IPS DF 19.7 (cell line): ENCODE results near the gene HIP1R.

Experiments
- DNase-seq: peaks from one replicate; pipeline ENCODE4 v3.0.0-alpha.2; 2013; ENCODE audit warnings: low read depth, low spot score

HIP1R gene

DNA sequence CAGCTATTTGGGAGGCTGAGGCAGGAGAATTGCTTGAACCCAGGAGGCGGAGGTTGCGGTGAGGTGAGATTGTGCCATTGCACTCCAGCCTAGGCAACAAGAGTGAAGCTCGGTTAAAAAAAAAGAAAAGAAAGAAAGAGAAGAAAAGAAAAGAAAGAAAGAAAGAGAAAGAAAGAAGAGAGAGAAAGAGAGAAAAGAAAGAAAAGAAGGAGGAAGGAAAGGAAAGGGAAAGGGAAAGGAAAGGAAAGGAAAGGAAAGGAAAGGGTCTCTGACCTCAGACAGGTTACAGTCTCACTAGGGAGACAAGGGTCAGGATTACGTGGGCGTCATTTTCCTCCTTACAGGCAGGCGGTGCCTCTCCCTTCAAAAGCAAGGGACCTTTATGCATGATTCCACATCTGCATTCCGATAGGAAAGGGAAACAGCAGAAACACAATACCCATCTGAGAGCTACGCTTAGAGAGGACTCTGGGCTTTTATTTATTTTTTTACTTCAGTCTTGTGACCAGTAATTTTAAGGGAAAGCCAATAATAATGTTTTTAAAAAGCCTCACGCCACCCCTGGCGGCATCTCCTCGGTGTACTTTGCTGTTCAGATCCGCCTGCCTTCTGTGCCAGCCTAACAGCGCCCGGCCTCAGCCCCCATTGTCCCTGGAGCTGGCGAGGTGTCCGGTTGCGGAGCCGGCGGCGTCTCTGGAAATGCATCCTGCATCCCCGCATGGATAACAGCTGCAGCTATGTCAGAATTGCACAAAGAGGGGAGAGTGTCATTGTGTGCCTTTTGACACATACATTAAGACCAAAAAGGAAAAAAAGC lies 945 bp upstream of the HIP1R start:
- peak; percentile 25 for DNase-seq

DNA sequence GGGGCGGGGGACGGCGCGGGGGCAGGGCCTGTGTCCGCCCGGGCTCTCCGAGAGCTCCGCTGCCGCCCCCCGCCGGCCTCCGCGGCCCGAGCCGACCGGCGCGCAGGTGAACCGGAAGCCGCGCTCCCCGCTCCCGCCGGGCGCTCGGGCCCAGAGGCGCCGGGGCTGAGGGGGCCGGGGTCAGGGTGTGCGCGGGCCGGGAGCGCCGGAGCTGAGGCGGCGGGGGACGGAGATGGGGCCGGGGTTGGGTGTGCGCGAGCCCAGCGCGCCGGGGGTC lies 431 bp downstream of the HIP1R start:
- no peak for DNase-seq

DNA sequence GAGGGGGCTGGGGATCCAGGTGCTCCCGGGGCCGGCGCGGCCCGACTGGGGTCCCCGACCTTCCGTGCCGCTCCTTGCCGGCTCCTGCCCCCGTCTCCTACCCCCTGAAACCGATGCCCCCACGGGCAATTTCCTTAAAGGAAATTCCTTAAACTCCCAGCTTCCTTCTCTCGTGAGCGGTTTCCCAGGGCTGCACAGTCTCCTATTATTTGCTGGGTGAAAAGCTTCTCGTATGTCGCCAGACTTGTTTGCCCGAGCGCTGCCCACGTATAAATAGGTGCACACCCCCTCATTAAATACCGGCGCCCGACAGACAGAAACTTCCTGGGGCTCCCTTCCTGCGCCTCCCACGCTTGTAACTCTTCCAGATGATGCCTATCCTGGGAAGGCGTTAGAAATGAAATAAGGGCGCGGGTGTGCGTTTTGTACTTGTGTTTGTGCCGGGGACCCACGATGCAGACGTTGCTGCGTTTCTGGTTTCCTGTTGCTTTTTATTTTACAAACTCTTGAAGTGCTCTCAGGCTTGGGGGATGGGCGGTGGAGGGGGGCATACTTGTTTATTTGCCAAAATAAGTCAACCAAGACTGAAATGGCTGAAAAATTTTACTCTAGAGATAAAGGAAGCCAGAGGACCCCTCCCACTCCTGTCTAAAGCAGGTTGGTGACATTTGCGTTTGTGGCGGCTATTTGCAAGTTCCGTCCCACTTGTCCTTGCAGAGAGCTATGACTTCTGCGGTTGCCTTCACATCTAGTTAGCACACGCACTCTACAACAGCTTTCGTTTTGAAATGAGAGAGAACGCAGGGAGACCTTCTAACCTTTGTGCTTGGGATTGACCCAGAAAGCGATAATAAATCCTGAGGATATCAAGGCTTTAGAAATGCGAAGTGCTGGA lies 1.0 kb downstream of the HIP1R start:
- no peak for DNase-seq

DNA sequence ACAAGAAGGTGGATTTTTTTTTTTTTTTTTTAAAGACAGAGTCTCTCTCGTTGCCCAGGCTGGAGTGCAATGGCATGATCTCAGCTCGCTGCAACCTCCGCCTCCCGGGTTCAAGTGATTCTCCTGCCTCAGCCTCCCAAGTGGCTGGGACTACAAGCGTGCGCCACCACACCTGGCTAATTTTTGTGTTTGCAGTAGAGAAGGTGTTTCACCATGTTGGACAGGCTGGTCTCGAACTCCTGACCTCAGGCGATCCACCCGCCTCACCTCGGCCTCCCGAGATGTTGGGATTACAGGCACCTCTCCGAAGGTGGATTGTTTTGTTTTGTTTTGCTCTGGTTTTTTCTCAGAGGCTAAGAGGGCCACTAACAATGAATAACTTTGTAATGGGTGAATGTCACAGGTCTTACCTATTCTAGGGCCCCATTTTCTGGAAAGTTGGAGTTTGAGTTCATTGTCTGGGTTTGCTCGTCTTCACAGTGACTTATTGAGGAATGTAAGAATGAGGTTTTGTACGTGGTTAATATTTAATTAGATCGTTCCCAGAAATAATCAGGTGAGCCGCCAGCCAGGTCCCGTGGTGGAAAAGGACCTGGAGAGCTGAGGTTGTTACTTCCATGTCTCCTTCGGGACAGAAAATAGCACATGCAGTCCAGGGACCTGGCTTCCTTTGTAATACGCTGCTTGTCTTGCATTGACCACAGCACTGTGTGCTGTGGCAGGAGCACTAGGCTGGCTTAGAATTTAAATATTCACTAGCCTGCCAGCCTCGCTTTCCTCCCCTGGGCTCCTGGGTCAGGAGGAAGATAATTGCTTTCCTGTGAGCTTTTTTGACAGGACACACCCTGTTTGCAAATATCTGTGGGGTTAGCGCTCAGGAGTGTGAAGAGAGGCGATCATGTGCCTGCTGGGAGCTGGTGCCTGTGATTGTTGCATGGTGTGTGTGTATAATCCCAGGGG lies 2.3 kb downstream of the HIP1R start:
- no peak for DNase-seq

DNA sequence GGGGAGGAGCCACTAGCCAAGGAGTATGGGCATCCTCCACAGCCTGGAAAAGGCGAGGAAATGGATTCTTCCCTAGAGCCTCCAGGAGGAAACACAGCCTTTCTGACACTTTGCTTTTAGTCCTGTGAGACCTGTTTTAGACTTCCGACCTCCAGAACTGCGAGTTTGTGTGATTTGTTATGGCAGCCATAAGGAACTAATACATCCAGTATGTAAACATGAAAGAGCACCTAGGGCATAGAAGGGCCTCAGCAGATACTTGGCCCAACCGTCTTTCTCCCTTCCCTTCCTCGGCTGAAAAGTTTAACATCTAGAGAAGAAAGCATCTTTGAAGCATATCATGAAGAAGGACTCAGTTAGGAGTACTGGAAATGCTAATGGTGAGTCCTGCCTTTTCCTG lies 3.6 kb downstream of the HIP1R start:
- no peak for DNase-seq

DNA sequence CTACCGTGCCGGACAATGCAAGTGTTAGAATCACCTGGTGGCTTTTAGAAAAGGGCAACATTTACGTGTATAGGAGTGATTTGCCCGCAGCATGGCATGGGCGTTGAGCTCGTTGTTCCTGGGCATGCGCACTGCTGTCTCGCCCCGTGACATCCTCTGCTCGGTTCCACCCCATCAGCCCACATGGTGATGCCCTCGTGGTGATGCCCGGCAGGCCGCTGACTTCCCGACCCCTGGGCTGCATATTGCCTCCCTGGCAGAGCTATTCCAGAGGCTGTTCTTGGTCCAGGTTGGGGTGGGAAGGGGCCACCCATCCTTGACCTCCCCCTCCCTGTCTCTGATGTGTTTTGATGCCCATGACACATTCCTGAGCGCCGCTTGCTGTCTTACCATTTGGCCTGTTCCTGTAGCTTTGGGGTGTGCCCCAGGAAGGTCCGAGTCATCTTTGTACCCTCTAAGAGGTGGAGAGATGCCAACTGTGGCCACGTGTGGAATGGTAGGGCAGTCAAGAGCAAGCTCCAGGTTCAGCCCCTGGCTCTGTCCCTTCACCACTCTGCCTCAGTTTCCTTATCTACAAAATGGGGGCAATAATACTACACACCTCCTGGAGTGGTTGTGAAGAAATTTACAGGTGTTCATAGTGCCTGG lies 4.8 kb downstream of the HIP1R start:
- no peak for DNase-seq

DNA sequence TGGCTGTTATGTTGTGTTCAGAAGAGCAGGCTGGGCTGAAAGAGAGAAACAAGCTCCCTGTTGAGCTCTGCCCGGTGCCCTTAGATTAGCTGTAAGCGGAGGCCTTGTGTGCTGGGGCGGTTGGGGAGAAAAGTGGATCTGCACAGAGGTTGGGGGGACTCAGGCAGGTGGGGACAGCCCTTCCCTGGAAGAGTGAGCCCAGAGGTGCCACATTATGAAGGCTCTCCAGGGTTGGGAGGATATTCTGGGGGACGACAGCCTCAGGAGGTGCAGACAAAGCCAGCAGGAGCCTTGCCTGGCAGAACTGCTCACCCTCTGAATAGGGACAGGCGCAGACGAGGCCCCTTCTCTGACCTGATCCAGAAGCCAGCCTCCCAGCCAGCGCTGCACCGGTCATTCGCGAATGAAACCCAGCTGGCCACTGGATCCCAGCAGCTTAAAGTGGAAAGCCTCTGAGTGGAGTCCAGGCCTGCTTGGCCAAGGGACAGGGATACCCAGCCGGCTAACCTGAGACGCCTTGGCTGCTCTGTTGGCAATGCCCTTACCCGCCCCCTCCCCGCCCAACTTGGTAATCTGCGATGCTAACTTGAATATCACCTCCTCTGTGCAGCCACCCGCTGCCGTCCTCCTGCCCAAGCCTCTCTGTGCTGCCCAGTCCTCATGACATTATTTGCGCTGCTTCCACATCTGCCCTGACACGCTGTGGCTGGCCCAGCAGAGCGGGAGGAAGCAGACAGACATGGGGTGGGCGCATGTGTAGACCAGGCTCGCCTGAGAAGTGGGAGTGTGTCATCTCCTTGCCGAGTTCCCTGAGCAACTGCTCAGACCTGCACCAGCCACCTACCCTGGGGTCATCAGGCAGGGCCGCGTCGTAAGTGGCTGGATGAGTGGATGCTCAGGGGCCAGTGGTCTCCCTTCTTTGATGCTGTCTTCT lies 5.6 kb downstream of the HIP1R start:
- no peak for DNase-seq

DNA sequence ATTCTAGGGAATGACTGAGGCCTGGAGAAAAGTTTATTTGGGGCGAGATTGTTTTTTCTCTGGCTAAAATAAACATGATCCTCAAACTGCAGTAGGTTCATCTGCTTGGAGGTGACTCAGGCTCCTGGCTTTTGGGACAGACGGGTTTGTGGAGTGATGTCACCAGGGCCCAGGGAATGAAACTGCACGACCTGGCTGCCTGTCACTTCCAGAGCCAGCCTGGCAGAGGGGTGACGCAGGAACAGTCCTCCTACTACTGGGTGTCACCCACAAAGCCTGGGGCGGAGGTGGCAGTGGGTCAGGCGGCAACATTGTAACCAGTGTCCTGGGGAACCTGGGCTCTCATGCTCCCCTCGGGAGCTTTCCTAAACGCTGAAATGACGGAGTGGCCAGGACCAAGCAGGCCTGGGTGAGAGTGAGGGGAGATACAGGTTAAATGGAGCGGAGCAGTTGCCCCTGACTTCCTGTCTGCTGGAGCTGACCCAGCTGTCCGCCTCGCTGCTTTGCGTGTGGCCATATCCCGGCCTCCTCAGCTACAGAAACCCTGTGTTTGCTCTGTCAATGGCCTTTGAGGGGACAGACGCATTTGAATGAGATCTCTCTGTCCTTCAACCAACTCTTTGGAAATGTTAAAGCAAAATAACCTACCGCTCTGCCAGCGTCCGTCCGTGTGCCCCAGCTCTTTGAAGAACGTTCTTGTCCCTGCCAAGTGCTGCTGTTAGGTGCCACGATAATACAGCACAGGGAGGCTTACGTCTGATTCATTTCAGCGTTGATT lies 6.5 kb downstream of the HIP1R start:
- no peak for DNase-seq

DNA sequence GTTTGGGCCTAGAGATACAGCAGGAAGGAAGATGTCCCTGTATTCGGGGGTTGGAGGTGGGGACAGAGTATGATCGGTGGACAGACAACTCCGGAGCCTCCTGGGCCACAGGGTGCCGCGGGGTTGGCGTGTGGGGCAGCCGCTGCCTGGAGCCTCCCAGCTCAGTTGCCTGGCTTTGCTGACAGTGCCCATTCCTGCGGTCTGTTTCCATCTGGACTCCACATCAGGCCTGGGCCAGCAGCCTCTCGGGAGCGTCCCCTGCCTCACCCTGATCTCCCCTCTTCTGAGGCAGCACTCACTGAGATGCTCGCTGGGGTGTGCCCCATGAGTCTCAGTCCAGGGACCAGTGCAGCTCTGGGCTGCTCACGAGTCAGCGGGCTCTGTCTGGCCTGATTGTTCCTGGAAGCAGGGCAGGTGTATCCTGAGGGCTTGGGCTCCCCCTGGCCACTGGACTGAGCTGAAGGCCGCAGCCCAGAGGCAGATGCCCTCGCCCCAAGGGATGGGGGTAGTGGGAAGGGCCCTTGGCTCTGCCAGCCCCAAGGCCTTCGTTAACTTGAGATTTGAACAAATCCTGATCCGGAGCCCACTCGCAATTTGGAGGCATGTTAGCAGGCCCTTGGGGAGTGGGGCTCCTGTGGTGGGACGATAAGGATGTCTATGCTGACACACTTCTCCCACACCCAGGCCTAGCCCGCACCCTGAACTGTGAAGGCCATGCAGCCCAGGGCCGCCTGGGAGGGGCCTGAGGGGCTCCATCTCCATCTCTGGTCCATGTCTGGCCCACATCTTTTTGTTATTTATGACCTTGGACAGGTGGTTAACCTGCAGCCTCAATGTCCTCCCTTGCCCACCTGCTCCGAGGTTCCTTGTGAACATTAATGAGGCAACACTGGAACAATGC lies 7.5 kb downstream of the HIP1R start:
- no peak for DNase-seq

DNA sequence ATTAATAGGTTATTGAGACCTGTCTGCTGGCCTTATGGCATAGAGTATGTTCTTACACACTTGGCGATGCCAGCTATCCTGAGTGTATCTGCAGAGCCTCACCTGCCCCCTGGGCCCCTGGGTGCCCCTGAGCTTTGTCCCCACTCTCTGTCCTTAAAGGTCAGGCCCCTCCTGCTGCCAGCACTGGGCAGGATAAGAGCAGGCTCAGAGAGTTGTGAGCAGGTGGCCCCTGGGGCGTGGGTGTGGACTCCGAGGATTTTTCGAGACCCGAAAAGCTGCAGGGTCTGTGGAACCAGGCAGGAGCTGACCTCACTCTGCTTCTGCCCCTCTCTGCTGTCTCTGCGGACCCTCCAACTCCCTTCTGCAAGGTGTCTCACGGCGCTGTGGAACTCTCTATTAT lies 8.2 kb downstream of the HIP1R start:
- DNase-seq, result no peak

DNA sequence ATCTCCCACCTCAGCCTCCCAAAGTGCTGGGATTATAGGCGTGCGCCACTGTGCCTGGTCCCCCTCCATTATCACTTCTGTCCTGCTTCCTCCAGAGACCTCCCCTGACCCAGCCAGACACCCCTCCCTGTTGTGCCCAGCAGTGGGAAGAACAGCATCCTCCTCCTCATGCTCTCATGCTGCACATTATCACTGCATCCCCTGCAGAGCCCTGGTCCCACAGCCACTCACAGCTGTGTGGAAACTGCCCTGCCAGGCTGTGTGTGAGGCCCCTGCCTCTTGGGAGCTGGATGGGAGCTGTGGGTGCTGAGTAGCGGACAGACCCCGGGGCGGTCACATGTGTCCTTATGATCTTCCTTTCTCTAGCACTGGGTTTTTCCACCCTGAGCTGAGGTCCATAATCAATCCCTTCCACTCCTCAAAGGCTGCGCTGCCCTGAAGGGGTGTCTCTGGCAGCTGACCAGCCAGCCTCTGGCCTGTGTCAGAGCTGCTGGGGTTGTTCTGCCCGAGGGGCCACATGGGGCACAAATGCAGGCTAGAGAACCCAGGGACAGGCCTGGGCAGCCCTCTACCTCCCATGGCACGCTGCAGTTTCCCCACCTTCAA lies 9.2 kb downstream of the HIP1R start:
- no peak for DNase-seq

DNA sequence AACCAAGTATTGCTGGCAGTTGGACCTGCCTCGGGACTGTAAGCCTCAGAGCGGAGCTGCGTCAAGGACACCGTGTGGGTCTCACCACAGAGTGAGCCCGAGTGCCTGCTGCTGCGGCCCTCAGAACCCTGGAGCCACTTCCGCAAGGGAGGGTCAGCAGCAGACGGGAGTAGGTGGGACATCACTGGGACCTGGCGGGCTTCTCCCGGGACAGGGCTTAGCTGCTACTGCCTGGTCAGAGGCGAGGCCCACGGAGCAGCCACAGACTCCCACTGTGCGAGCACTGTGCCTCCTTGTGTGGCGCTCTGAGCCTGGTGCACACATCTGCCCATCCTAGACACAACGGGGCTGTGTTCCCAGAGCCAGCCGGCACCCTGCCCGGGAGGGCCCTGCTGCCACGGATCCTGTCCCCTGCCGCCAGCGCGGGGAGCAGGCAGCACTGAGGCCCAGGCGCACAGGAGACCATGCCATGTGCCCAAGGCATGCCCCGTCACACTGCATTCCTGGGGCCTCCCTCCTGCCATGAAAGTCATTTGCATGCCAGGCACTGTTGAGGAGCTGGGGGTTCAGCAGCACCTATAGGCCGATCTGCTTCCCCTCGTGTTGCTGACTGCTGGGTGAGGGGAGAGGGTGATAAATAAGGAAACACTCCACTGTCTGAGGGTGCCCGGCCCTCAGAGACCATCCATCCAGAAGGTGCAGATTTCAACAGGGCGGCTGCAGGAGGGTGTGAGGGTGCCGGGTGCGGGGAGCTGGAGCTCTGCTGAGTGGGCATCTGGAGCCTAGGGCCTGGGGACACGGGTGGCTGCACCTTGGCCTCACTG lies 10.0 kb downstream of the HIP1R start:
- no peak for DNase-seq

DNA sequence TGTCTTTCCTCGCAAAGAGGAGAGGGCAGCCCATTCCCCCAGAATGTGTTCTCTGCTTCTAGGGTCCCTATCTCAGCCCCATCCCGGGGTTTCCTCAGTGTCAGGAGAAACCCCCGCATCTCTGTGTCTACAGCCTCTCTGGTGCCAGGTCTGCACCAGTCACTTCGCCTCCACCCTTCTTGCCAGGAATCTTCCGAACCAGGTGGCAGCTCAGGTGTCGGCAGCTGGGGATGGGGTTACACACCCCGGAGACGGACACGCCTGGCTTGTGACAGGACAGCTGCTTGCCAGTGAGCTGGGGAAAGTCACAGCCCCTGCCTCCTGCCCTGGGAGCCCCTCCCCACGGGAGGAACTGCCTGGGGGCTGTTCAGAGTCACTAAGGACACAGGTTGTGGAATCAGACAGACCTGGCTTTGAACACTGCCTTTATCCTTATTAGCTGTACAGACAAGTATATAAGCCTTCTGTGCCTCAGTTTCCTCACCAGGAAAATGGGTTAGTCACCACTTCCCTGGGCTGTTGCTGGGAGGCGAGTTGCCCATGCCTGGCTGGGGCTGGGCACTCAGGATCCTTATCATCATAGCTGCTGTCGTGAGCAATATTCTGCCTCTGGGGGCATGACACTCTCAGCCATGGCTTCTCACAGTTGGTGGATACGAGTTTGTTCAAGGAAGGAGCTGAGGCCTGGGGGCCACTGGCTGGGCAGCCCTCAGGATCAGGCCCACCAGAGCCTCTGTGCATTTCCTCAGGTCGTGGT lies 10.8 kb downstream of the HIP1R start:
- no peak for DNase-seq

DNA sequence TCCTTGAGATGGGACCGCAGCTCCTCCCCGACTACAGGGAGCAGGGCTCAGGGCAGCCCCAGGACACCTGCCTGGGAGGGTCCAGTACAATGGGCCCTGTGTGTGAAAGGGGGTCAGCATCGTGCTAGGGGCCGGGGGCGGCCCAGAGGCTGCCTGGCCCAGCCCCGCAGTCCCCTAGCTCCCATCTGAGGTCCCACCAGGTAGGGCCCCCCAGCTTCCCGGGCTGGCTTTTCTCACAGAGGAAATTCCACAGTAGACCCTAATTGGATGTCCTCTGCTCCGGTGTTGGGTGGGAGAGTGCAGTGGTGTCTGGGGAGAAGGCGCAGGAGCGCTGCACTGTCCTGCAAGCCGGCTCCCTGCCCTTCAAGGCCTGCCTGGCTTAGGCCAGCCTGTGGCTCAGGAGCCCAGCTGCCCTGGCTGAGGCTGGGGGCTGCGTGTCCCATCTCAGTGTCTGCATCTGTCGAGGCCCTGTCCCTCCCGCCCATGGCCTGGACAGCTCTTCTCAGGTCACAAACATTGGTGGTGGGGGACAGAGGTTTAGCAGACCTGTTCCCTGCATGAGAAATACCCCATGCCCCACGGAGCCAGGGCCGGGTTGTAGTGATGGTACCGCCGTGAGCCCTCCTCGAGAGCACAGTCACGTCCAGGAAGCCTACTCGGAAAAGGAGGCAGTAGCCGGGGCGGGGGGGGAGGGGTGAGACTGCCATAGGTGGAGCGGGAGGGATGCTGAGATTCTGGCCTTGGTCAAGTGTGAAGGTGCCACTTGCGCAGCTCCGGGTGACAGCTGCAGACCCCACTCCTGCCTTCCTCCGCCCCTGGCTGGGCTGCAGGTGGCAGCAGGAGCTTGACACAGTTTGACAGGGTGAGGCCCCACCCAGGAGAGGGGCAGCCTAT lies 11.6 kb downstream of the HIP1R start:
- DNase-seq, result no peak

DNA sequence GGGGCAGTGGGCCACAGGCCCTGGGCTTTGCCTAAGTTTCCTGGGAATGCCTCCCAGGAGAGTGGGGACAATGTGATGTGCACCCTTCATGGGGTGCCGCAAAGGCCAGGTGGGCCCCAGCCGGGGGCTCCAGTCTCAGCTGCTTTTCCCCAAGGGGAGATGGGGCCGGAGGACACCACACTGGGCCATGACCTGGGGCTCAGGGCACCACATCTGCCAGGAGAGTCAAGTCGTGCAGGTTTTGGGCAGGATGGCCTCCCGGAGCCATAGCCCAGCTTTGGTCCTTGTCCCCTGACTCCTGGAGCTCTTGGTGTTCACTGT lies 12.2 kb downstream of the HIP1R start:
- DNase-seq, result no peak
